NCI-H2107 (cell line): ENCODE results near the gene PLA1A.

ENCODE experiments used
- DNase-seq: peaks from one replicate; lab custom pipeline; 2025; lab: John Stamatoyannopoulos, UW

PLA1A gene

GRCh38 chr3:119636891-119637611 is 39.4 kb downstream of the PLA1A start:
- no peak for DNase-seq

- no peak for DNase-seq
These were observed 40.2 kb downstream of the PLA1A start for GRCh38 chr3:119637679-119638477.

GRCh38 chr3:119639494-119640350 is 42.0 kb downstream of the PLA1A start:
- no peak for DNase-seq

GRCh38 chr3:119641416-119641815 is 43.7 kb downstream of the PLA1A start:
- no peak for DNase-seq

GRCh38 chr3:119642746-119643473 is 45.2 kb downstream of the PLA1A start:
- DNase-seq, result no peak

- DNase-seq, result no peak
These were observed 45.8 kb downstream of the PLA1A start for GRCh38 chr3:119643528-119643927.

- DNase-seq, result no peak
These were observed 46.8 kb downstream of the PLA1A start for GRCh38 chr3:119644481-119644880.

GRCh38 chr3:119645813-119646212 is 48.1 kb downstream of the PLA1A start:
- no peak for DNase-seq

- no peak for DNase-seq
These were observed 49.5 kb downstream of the PLA1A start for GRCh38 chr3:119647171-119647570.

GRCh38 chr3:119647843-119648575 is 50.3 kb downstream of the PLA1A start:
- no peak for DNase-seq

- no peak for DNase-seq
These were observed 52.1 kb downstream of the PLA1A start for GRCh38 chr3:119649761-119650160.

GRCh38 chr3:119652306-119653033 is 54.8 kb downstream of the PLA1A start:
- no peak for DNase-seq

GRCh38 chr3:119653876-119654275 is 56.2 kb downstream of the PLA1A start:
- no peak for DNase-seq

- no peak for DNase-seq
These were observed 60.4 kb downstream of the PLA1A start for GRCh38 chr3:119657887-119658702.

- no peak for DNase-seq
These were observed 61.3 kb downstream of the PLA1A start for GRCh38 chr3:119658994-119659393.

- no peak for DNase-seq
These were observed 62.1 kb downstream of the PLA1A start for GRCh38 chr3:119659606-119660291.

GRCh38 chr3:119660474-119661440 is 63.1 kb downstream of the PLA1A start, which contains the start of gene POPDC2:
POPDC2 (minus strand) TSS chr3:119660589; CDS start chr3:119660423, 166 bp downstream.
- DNase-seq, result no peak
